ENCODE results near the gene TCTN1. TPM values are rescaled to one million over a fixed set of nuclear protein-coding genes. Genes with fewer than 3 reads are reported as not detected.
A peak's percentile ranks its signal among the peaks of the same experiment; 100 is the strongest.

The TCTN1 gene
- total RNA-seq, 1 experiment from 2014 or later: 58.3 TPM

GRCh38 chr12:110690127-110690430, 76.2 kb downstream of the TCTN1 start:
- no peak for TF ChIP-seq EZH2 (IDR thresholded peaks at IDR 0.05; ENCODE audit: low read depth)
- no peak for TF ChIP-seq CTCF (conservative IDR thresholded peaks at IDR 0.05)
- peak overlapping the region; percentile 31; the same call in 1 of the 2 replicates for H3K4me2 ChIP-seq
- H3K9me2 ChIP-seq (ENCODE audit: insufficient read depth): no peaks in the 10 kb centered on the region
- no peaks in the 10 kb centered on the region for H3K4me1 ChIP-seq (replicated peaks; ENCODE audit: insufficient read depth)
- peaks cover 50% of the 10 kb centered on the region for H3K27me3 ChIP-seq (ENCODE audit: insufficient read depth, low read depth)
- H3K9me3 ChIP-seq (ENCODE audit: insufficient read depth, low read depth): no peaks in the 10 kb centered on the region
- no peaks in the 10 kb centered on the region for H3F3A ChIP-seq (ENCODE audit: insufficient read depth, low read depth)
- BruUV-seq (replicated peaks): no TSS peak
- no peak for DNase-seq
- no peak overlapping the region for H2AFZ ChIP-seq
- H3K79me2 ChIP-seq (ENCODE audit: low read depth): no peaks in the 10 kb centered on the region
- ChIA-PET CTCF (no interaction called here), POLR2A (ENCODE audit: unreplicated experiment) (no interaction called here)
- intact Hi-C loops (cut with micrococcal nuclease; ENCODE audit: unreplicated experiment): no loop called here
- no peaks in the 10 kb centered on the region for H4K20me1 ChIP-seq (ENCODE audit: insufficient read depth)
- no peak overlapping the region for H3K4me3 ChIP-seq
- no peak overlapping the region for H3K27ac ChIP-seq
- no peaks in the 10 kb centered on the region for H3K36me3 ChIP-seq (ENCODE audit: low read depth)

- Histone ChIP-seq H3K9me3 (ENCODE audit: insufficient read depth, low read depth) (no peaks in the 10 kb centered on the region), H3K27me3 (ENCODE audit: insufficient read depth, low read depth) (peaks cover 16% of the 10 kb centered on the region), H4K20me1 (ENCODE audit: insufficient read depth) (no peaks in the 10 kb centered on the region), H3F3A (ENCODE audit: insufficient read depth, low read depth) (no peaks in the 10 kb centered on the region), H3K4me3 (no peak overlapping the region), H3K27ac (no peak overlapping the region), H3K9me2 (ENCODE audit: insufficient read depth) (no peaks in the 10 kb centered on the region), H3K79me2 (ENCODE audit: low read depth) (no peaks in the 10 kb centered on the region), H3K4me2 (no peak overlapping the region), H3K36me3 (ENCODE audit: low read depth) (no peaks in the 10 kb centered on the region), H2AFZ (no peak overlapping the region), H3K4me1 (replicated peaks; ENCODE audit: insufficient read depth) (no peaks in the 10 kb centered on the region)
- no TSS peak for BruUV-seq (replicated peaks)
- ChIA-PET CTCF (no interaction called here), POLR2A (ENCODE audit: unreplicated experiment) (no interaction called here)
- intact Hi-C loops (cut with micrococcal nuclease; ENCODE audit: unreplicated experiment): no loop called here
- no peak for DNase-seq
- TF ChIP-seq EZH2 (IDR thresholded peaks at IDR 0.05; ENCODE audit: low read depth): no peak
- no peak for TF ChIP-seq CTCF (conservative IDR thresholded peaks at IDR 0.05)
These were observed 79.8 kb downstream of the TCTN1 start for GRCh38 chr12:110693731-110694130.

- H3K4me2 ChIP-seq: no peak overlapping the region
- H3K27me3 ChIP-seq (ENCODE audit: insufficient read depth, low read depth): peaks cover 12% of the 10 kb centered on the region; the same call in 1 of the 2 replicates
- H3K4me1 ChIP-seq (replicated peaks; ENCODE audit: insufficient read depth): no peaks in the 10 kb centered on the region
- intact Hi-C loops (cut with micrococcal nuclease; ENCODE audit: unreplicated experiment): no loop called here
- no peaks in the 10 kb centered on the region for H3K9me2 ChIP-seq (ENCODE audit: insufficient read depth)
- POLR2A ChIA-PET (ENCODE audit: unreplicated experiment): no interaction called here
- TF ChIP-seq EZH2 (IDR thresholded peaks at IDR 0.05; ENCODE audit: low read depth) (no peak), CTCF (conservative IDR thresholded peaks at IDR 0.05) (no peak)
- H3K79me2 ChIP-seq (ENCODE audit: low read depth): no peaks in the 10 kb centered on the region
- no peaks in the 10 kb centered on the region for H3K9me3 ChIP-seq (ENCODE audit: insufficient read depth, low read depth)
- no peaks in the 10 kb centered on the region for H3F3A ChIP-seq (ENCODE audit: insufficient read depth, low read depth)
- no peaks in the 10 kb centered on the region for H3K36me3 ChIP-seq (ENCODE audit: low read depth)
- no peak for DNase-seq
- H3K27ac ChIP-seq: no peak overlapping the region
- H4K20me1 ChIP-seq (ENCODE audit: insufficient read depth): no peaks in the 10 kb centered on the region
- BruUV-seq (replicated peaks): no TSS peak
- H3K4me3 ChIP-seq: no peak overlapping the region
- no peak overlapping the region for H2AFZ ChIP-seq
- CTCF ChIA-PET: no interaction called here
These were observed 80.5 kb downstream of the TCTN1 start for GRCh38 chr12:110694330-110694901.

Data from PC-9 (cell line).